GM12878 (cell line): Measurements from ENCODE around the gene FAM222B. TPM values are rescaled to one million over a fixed set of nuclear protein-coding genes. Genes with fewer than 3 reads are reported as not detected.

ENCODE experiments used
- ASH2L ChIP-seq: fragments of 300-600, 200-600 bp; sonication (generic); IDR thresholded peaks from 2 replicates; pipeline ENCODE4 v1.6.1; 2017; ENCODE audit warnings: low read depth, mild to moderate bottlenecking, borderline replicate concordance
- BCL3 ChIP-seq: IDR thresholded peaks from 2 replicates; pipeline ENCODE4 v1.6.1; 2011; ENCODE audit warnings: borderline replicate concordance, low read depth, mild to moderate bottlenecking, moderate library complexity, low read length; ENCODE audit not compliant: insufficient read depth, poor library complexity, severe bottlenecking
- CBX5 ChIP-seq: sonication (generic); IDR thresholded peaks from 2 replicates; pipeline ENCODE4 v1.6.1; 2016; ENCODE audit warnings: low read depth, moderate library complexity, mild to moderate bottlenecking, inconsistent platforms
- CHD2 ChIP-seq: IDR thresholded peaks from 2 replicates; pipeline ENCODE4 v1.6.1; 2011; ENCODE audit warnings: low read depth, low read length, improper control_type of control experiment, borderline replicate concordance
- KDM1A ChIP-seq: fragments of 200-600 bp; sonication (generic); IDR thresholded peaks from 2 replicates; pipeline ENCODE4 v1.6.1; 2016; ENCODE audit warnings: borderline replicate concordance
- MTA2 ChIP-seq: fragments of 450-650 bp; IDR thresholded peaks from 2 replicates; pipeline ENCODE4 v1.6.1; 2016; ENCODE audit warnings: low read depth, mild to moderate bottlenecking, moderate library complexity
- NFYA ChIP-seq: IDR thresholded peaks from 2 replicates; pipeline ENCODE4 v1.6.1; 2011; ENCODE audit warnings: low read depth, mild to moderate bottlenecking, low read length, improper control_type of control experiment, borderline replicate concordance
- POLR2AphosphoS2 ChIP-seq: IDR thresholded peaks from 2 replicates; pipeline ENCODE4 v1.6.1; 2011; ENCODE audit warnings: low read depth, mild to moderate bottlenecking, low read length, improper control_type of control experiment, moderate library complexity
- RAD51 ChIP-seq: fragments of 450-650 bp; IDR thresholded peaks from 2 replicates; pipeline ENCODE4 v1.6.1; 2016; ENCODE audit warnings: moderate library complexity, mild to moderate bottlenecking, inconsistent platforms
- RB1 ChIP-seq: fragments of 450-650 bp; formaldehyde crosslinking; IDR thresholded peaks from 2 replicates; pipeline ENCODE4 v1.6.1; 2017; ENCODE audit warnings: mild to moderate bottlenecking, borderline replicate concordance
- RUNX3 ChIP-seq: IDR thresholded peaks from 2 replicates; pipeline ENCODE4 v1.6.1; 2012; ENCODE audit warnings: low read length, inconsistent platforms
- SIN3A ChIP-seq: IDR thresholded peaks from 2 replicates; pipeline ENCODE4 v1.6.1; 2012; ENCODE audit warnings: low read depth, low read length, improper control_type of control experiment
- SMAD1 ChIP-seq: fragments of 450-650 bp; IDR thresholded peaks from 2 replicates; pipeline ENCODE4 v1.6.1; 2018; ENCODE audit warnings: mild to moderate bottlenecking, low read depth; ENCODE audit not compliant: partially characterized antibody
- SPI1 ChIP-seq: IDR thresholded peaks from 2 replicates; pipeline ENCODE4 v1.6.1; 2011; ENCODE audit warnings: low read depth, mild to moderate bottlenecking, low read length, moderate library complexity, borderline replicate concordance; ENCODE audit not compliant: insufficient read depth
- SREBF2 ChIP-seq: IDR thresholded peaks from 2 replicates; pipeline ENCODE4 v1.6.1; 2012; ENCODE audit warnings: mild to moderate bottlenecking, low read length
- STAT3 ChIP-seq: IDR thresholded peaks from 2 replicates; pipeline ENCODE4 v1.6.1; 2011; ENCODE audit warnings: low read depth, low read length, improper control_type of control experiment
- TARDBP ChIP-seq: IDR thresholded peaks from 2 replicates; pipeline ENCODE4 v1.6.1; 2016; ENCODE audit warnings: borderline replicate concordance
- YY1 ChIP-seq: IDR thresholded peaks from 2 replicates; pipeline ENCODE4 v1.6.1; 2011; ENCODE audit warnings: low read depth, mild to moderate bottlenecking, low read length
- ZNF207 ChIP-seq: fragments of 450-650 bp; IDR thresholded peaks from 2 replicates; pipeline ENCODE4 v1.6.1; 2014; ENCODE audit warnings: antibody characterized with exemption, mild to moderate bottlenecking, borderline replicate concordance
- ZNF274 ChIP-seq: IDR thresholded peaks from one replicate; pipeline ENCODE4 v1.8.0; 2011; ENCODE audit not compliant: insufficient read length, insufficient read depth
- polyA plus RNA-seq, 11 experiments: library from polyadenylated mRNA; depleted of rRNA in 4 of 11; unstranded in 6 of 11; stranded (reverse) in 5 of 11; fragments of >200 nt; fragmentation: Nextera tagmentation in 4 of 11; fragmentation: Illumina TruSeq in 1 of 11; extraction: Ambion mirVana in 4 of 11; extraction: Trizol in 1 of 11; gene quantifications; 1 replicate in 1 of 11; 2 replicates in 10 of 11; pipeline versions ENCODE4 v1.2.1 to v1.2.3, GENCODE V29; 2011 to 2016; ENCODE audit warnings: inconsistent platforms in 2 of 11, missing spikeins in 2 of 11, low read depth in 1 of 11
- total RNA-seq, 4 experiments: library from RNA; depleted of rRNA in 3 of 4; stranded (reverse); fragments of >200 nt in 3 of 4; fragmentation: Illumina TruSeq in 1 of 4; extraction: Trizol in 1 of 4; gene quantifications; 2 replicates each; pipeline versions ENCODE4 v1.2.1 to v1.2.3, GENCODE V29; 2013 to 2021
- TF ChIP-seq, protein P1 (sequence below): fragments of 450-650 bp; IDR thresholded peaks from 2 replicates; pipeline ENCODE4 v1.6.1; 2017; ENCODE audit warnings: mild to moderate bottlenecking, moderate library complexity
- TF ChIP-seq, protein P2 (sequence below): fragments of 450-650 bp; IDR thresholded peaks from 2 replicates; pipeline ENCODE4 v1.6.1; 2018; ENCODE audit warnings: mild to moderate bottlenecking, low read depth, moderate library complexity; ENCODE audit not compliant: partially characterized antibody
- TF ChIP-seq, protein P3 (sequence below): IDR thresholded peaks from 2 replicates; pipeline ENCODE4 v1.6.1; 2012; ENCODE audit warnings: low read depth, low read length, improper control_type of control experiment

The FAM222B gene
- total and polyA plus RNA-seq, 10 of the 15 experiments (the other 5 are each of a cell fraction or from before 2014, with no cell fraction given): 2.8 to 18.3 (median 6.4) TPM

- TF ChIP-seq, protein P1, sequence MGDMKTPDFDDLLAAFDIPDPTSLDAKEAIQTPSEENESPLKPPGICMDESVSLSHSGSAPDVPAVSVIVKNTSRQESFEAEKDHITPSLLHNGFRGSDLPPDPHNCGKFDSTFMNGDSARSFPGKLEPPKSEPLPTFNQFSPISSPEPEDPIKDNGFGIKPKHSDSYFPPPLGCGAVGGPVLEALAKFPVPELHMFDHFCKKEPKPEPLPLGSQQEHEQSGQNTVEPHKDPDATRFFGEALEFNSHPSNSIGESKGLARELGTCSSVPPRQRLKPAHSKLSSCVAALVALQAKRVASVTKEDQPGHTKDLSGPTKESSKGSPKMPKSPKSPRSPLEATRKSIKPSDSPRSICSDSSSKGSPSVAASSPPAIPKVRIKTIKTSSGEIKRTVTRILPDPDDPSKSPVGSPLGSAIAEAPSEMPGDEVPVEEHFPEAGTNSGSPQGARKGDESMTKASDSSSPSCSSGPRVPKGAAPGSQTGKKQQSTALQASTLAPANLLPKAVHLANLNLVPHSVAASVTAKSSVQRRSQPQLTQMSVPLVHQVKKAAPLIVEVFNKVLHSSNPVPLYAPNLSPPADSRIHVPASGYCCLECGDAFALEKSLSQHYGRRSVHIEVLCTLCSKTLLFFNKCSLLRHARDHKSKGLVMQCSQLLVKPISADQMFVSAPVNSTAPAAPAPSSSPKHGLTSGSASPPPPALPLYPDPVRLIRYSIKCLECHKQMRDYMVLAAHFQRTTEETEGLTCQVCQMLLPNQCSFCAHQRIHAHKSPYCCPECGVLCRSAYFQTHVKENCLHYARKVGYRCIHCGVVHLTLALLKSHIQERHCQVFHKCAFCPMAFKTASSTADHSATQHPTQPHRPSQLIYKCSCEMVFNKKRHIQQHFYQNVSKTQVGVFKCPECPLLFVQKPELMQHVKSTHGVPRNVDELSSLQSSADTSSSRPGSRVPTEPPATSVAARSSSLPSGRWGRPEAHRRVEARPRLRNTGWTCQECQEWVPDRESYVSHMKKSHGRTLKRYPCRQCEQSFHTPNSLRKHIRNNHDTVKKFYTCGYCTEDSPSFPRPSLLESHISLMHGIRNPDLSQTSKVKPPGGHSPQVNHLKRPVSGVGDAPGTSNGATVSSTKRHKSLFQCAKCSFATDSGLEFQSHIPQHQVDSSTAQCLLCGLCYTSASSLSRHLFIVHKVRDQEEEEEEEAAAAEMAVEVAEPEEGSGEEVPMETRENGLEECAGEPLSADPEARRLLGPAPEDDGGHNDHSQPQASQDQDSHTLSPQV: no peak
- no peak; the same call in 1 of the 2 replicates for TF ChIP-seq SIN3A
- peak; percentile 45; the same call in 1 of the 2 replicates for TF ChIP-seq POLR2AphosphoS2
- TF ChIP-seq SREBF2: no peak
- TF ChIP-seq CBX5: no peak
- TF ChIP-seq, protein P2, sequence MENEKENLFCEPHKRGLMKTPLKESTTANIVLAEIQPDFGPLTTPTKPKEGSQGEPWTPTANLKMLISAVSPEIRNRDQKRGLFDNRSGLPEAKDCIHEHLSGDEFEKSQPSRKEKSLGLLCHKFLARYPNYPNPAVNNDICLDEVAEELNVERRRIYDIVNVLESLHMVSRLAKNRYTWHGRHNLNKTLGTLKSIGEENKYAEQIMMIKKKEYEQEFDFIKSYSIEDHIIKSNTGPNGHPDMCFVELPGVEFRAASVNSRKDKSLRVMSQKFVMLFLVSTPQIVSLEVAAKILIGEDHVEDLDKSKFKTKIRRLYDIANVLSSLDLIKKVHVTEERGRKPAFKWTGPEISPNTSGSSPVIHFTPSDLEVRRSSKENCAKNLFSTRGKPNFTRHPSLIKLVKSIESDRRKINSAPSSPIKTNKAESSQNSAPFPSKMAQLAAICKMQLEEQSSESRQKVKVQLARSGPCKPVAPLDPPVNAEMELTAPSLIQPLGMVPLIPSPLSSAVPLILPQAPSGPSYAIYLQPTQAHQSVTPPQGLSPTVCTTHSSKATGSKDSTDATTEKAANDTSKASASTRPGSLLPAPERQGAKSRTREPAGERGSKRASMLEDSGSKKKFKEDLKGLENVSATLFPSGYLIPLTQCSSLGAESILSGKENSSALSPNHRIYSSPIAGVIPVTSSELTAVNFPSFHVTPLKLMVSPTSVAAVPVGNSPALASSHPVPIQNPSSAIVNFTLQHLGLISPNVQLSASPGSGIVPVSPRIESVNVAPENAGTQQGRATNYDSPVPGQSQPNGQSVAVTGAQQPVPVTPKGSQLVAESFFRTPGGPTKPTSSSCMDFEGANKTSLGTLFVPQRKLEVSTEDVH: no peak
- no peak for TF ChIP-seq ASH2L
- TF ChIP-seq, protein P3, sequence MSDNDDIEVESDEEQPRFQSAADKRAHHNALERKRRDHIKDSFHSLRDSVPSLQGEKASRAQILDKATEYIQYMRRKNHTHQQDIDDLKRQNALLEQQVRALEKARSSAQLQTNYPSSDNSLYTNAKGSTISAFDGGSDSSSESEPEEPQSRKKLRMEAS: 0 out of 2 replicates have a peak, but pooled peaks have one; percentile 18
- TF ChIP-seq SPI1: peak; percentile 72
- no peak for TF ChIP-seq ZNF274
- TF ChIP-seq KDM1A: no peak
- no peak for TF ChIP-seq ZNF207
- TF ChIP-seq RUNX3: peak; percentile 10; the same call in 1 of the 2 replicates
- TF ChIP-seq NFYA: no peak
- 0 out of 2 replicates have a peak, but pooled peaks have one; percentile 34 for TF ChIP-seq TARDBP
- TF ChIP-seq SMAD1: no peak
- TF ChIP-seq BCL3: peak; percentile 35
- no peak for TF ChIP-seq RAD51
- TF ChIP-seq CHD2: no peak
- TF ChIP-seq MTA2: no peak
- TF ChIP-seq STAT3: no peak
- peak; percentile 88 for TF ChIP-seq YY1
- no peak; the same call in 1 of the 2 replicates for TF ChIP-seq RB1
These were observed 130.4 kb downstream of the FAM222B start (continued) for GRCh38 chr17:28712032-28712704.
